GM18858 (cell line): Measurements from ENCODE around the gene CRYBG3.

ENCODE experiments used
- ATAC-seq: cut with Tn5 transposase; IDR thresholded peaks from one replicate; pipeline ENCODE4 v1.9.1; 2021; ENCODE audit not compliant: unreplicated experiment

CRYBG3 gene

DNA sequence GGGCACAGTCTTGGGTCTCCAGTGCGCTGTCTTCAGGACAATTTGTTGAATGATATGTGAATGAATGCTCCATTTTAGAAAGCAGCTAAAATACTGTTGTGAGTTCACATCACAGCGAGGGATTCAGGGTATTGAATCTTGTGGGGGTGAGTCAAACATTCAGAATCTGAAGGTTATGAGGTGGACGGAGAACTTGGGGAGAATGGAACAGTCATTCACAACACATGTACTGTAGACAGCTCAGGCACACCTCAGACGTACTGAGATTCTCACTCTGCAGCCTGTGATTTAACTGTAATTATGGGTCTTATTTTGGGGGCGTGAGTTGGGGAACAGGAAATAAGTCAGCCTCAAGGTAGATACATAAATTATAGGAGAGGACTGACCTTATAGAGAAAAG, 13.9 kb downstream of the CRYBG3 start:
- ATAC-seq, result no peak

GRCh38 chr3:97838393-97838792, 16.6 kb downstream of the CRYBG3 start:
- ATAC-seq, result no peak

GRCh38 chr3:97839944-97840343, 18.1 kb downstream of the CRYBG3 start:
- no peak for ATAC-seq

DNA sequence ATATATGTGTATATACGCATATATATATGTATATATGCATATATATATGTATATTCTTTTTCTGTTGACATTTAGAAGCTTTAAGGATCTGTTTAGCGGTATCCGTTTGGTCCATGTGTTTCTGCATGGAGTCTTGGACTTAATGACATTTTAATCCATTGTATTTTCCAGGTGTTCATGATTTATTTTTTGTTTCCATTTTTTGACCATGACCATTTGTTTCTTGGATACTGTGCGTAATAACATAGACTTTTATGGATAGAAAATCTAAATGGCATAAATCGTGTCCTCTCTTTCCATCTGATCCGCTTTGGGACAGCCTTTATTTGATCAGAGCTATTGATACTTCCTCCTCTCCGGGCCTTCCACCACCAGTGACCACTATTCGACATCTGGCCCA, 19.5 kb downstream of the CRYBG3 start:
- ATAC-seq, result no peak

- ATAC-seq, result no peak
Observed at GRCh38 chr3:97841956-97842355, 20.1 kb downstream of the CRYBG3 start.

DNA sequence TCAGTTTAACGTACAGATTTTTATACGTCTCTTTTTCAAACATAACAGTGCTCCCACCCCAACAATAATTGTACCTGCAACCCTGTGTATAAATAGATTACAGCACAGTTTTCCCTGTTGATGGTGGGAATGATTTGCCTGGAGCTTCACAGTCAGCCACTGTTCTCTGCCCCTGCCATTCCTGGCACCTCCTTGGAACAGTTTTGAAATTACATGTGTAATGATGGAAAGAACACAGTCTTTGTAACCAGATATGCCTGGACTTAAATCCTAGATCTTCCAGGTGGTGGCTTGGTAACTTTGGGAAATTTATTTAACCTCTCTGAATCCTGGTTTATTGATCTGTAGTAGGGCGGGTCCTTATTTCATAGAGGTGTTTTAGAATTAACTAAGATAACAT, 27.0 kb downstream of the CRYBG3 start:
- no peak for ATAC-seq

GRCh38 chr3:97857401-97857800, 35.6 kb downstream of the CRYBG3 start:
- ATAC-seq, result no peak

DNA sequence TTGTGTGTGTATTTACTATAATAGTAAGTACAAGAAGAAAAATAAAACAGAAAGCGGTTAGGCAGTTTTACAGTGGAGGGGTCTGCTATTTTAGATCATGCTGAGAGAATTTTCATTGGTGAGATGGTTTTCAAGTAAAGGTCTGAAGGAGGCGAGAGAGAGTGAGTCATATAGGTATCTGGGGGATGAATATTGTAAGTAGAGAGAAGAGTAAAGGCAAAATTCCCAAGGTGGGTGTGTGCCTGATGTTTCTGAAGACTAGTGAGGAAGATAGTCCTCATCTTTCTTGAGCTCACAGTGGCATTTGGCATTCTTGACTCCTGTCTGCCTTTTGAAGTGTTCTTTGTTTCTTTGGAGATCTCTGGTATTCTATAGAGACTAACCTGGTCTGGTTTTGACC, 38.6 kb downstream of the CRYBG3 start:
- peak; percentile 42 for ATAC-seq

GRCh38 chr3:97862582-97862981, 40.8 kb downstream of the CRYBG3 start:
- no peak for ATAC-seq

DNA sequence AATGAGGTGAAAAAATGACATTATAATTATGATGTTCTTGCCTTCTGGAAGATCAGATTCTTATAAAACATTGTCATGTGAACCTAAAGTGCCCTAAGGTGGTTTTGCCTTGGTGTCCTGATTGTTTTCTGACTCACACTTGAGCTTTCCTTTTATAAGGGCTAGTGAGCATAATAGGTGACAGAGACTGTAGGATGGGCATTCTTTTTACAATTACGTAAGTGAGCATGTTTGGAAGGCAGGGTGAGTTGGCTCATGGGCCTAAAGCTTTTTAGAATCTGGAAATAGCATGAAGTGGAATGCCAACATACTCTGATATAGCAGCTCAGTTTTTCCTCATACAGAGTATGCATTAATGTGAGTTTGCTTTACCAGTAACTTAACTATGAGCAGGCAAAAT, 41.2 kb downstream of the CRYBG3 start:
- ATAC-seq, result no peak

- ATAC-seq, result no peak
Observed at GRCh38 chr3:97863775-97864174, 42.0 kb downstream of the CRYBG3 start.

GRCh38 chr3:97871186-97871585, 49.4 kb downstream of the CRYBG3 start:
- no peak for ATAC-seq

DNA sequence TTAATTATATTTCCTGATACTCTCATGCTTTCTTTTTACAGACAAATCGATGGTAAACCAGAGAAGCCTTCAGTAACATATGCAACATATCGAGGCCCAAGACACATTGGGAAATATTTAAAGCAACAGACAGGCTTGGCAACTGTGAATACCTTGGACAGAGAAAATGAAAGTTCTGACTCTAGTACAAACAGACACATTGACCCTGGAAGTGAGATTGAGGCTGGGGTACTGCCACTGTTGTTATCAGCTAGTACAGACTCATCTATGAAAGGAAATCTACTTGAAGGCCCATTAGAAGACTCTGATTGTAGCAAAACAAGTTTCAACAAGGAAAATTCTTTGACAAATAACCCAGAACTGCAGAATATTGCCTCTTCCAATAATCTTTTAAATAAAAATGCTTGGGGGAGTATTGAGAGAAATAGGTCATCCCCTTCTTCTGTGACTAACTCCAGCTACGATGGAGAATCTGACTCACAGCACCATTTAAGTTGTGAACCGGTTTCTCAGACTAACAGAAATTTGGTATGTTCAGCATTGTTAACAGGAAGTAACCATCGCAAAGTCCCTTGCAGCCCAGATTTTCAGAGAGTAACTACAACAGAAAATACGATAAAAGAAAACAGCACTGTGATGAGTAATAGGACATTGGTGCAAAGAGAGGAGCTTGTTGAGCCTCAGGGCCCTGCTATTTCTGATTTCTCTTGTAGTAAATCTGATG, 50.2 kb downstream of the CRYBG3 start:
- ATAC-seq, result no peak

- ATAC-seq, result no peak
Observed at GRCh38 chr3:97872525-97873042, 50.8 kb downstream of the CRYBG3 start.

- no peak for ATAC-seq
Observed at GRCh38 chr3:97880267-97880666, 58.5 kb downstream of the CRYBG3 start.

- no peak for ATAC-seq
Observed at GRCh38 chr3:97882975-97883598, 61.3 kb downstream of the CRYBG3 start.

DNA sequence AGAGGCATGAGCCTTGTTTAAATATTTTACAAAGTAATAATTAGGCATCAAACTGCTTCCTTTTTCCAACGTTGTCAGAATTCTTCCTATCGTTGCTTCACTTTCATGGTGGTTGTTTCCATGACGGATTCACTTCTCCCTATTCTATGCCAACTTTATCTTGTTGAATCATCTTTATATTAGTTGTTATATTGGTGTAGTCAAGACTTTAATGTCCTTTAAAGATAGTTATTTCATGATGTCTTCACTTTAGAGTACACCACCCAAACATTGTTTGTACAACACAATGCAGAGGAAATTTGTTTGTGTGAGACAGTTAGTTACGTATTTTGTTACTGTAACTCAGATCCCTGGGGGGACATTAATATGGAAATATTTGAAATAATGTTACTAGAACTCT, 61.9 kb downstream of the CRYBG3 start:
- ATAC-seq, result no peak

- ATAC-seq, result no peak
Observed at GRCh38 chr3:97884586-97885123, 62.8 kb downstream of the CRYBG3 start.

DNA sequence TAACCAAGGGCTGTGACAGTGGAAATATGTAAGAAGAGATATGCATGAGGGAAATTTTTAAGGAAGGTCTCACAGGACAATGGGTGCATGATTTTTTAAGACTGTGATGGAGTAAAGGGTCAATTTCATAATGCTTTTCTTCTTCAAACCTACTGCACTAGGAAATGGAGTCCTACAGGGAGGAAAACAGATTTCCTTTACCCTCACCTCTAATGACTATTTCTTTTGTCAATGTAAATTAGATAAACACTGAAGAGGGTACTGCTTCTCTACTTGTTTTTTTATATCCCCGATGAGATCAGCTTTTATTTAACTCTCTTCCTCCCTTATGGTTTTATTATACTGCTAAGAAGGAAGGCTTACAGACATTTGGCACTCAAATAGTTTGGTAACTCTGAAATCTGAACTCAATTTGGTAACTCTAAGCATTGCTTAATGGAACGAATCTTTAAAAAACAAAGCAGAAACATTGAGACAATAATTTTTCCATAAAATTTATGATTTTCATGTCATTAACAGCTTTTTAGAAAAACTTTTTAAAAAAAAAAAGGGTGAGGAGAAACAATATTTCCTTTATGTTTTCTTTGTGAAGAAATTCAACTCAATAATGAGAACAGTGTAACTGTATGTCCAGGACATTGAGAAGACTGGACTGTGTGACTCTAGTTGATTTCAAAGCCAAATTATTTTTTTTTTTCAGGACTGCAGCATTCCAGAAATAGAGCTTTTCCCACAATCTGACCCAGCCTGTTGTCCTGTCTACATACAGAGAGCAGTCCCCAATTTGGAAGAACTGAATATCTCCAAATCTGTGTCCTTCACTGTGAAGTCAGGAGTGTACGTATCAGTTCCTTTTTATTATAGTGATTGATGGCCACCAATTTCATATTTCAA, 64.4 kb downstream of the CRYBG3 start:
- no peak for ATAC-seq

- ATAC-seq, result no peak
Observed at GRCh38 chr3:97889814-97890213, 68.0 kb downstream of the CRYBG3 start.

DNA sequence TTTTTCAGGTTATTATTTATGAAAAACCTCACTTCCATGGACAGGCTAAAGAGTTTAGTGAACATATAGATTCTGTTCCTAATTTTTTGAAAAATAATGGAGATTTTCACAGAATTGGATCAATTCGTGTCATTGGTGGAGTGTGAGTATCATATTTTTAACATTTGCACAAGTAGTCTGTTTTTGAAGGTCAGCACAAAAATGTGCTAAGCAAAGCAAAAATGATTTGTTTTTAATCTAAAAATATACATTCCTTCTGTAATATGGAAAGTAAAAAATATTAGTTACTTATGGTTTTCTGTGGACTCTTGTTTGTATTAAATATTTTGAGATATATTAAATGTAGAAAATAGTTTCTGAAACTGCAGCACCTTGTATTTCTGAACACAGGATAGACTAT, 71.0 kb downstream of the CRYBG3 start:
- ATAC-seq, result no peak
